Small intestine (tissue), 7 donors: ENCODE measurements around the gene ELAVL1. TPM values are rescaled to one million over a fixed set of nuclear protein-coding genes. Genes with fewer than 3 reads are reported as not detected.

Source experiments
- DNase-seq, 2 donors: peaks; one replicate each; pipeline versions ENCODE4 v3.0.0 to v3.0.0-alpha.2; 2013
- FAIRE-seq: peaks from 2 replicates; lab custom pipeline; 2012; peaks lifted over from hg19 to GRCh38; lab: Jason Lieb, UNC
- H3K27ac ChIP-seq, 3 donors: one replicate each; pipeline ENCODE4 v1.5.1; 2013; ENCODE audit warnings: low read length in 2 of 3, mild to moderate bottlenecking in 2 of 3, control low read depth in 1 of 3, inconsistent platforms in 1 of 3, low read depth in 1 of 3, moderate library complexity in 1 of 3
- H3K27me3 ChIP-seq, 3 donors: one replicate each; pipeline ENCODE4 v1.6.1; 2013; ENCODE audit warnings: low read length in 3 of 3, inconsistent platforms in 1 of 3; ENCODE audit not compliant: control insufficient read depth in 3 of 3, insufficient read depth in 3 of 3
- H3K36me3 ChIP-seq, 3 donors: one replicate each; pipeline ENCODE4 v1.6.1; 2013; ENCODE audit warnings: low read length in 3 of 3, inconsistent platforms in 1 of 3, low read depth in 1 of 3, mild to moderate bottlenecking in 1 of 3, moderate library complexity in 1 of 3; ENCODE audit not compliant: control insufficient read depth in 3 of 3, insufficient read depth in 2 of 3
- H3K4me1 ChIP-seq, 3 donors: one replicate each; pipeline ENCODE4 v1.6.1; 2013; ENCODE audit warnings: low read length in 2 of 3, inconsistent platforms in 1 of 3, low read depth in 1 of 3, mild to moderate bottlenecking in 1 of 3, moderate library complexity in 1 of 3; ENCODE audit not compliant: control insufficient read depth in 3 of 3, insufficient read depth in 2 of 3
- H3K4me3 ChIP-seq, 3 donors: one replicate each; pipeline ENCODE4 v1.5.1; 2013; ENCODE audit warnings: low read length in 3 of 3, control low read depth in 1 of 3, inconsistent platforms in 1 of 3, low read depth in 1 of 3, mild to moderate bottlenecking in 1 of 3, moderate library complexity in 1 of 3
- H3K9me3 ChIP-seq, 2 donors: one replicate each; pipeline ENCODE4 v1.6.1; 2013; ENCODE audit warnings: low read depth in 1 of 2, low read length in 1 of 2; ENCODE audit not compliant: control insufficient read depth in 2 of 2, insufficient read depth in 1 of 2
- WGBS, 3 donors: extraction: QIAGEN DNeasy Blood & Tissue Kit; methylation state at CpG; one replicate each; pipeline ENCODE4 v1.1.7; 2013; 5-methylcytosine and 5-hydroxymethylcytosine counted together
- polyA plus RNA-seq, 4 donors: library from polyadenylated mRNA; stranded (reverse) in 3 of 4; unstranded in 1 of 4; fragments of 200-250 nt in 3 of 4; fragments of 120-200 nt in 1 of 4; gene quantifications; one replicate each; pipeline versions ENCODE4 v1.2.1 to v1.2.3, GENCODE V29; 2013
- donor health status: healthy with polysubstance abuse.
- donor health status: control.
- donor health status: control.
- donor health status: Bipolar disorder and iron deficiency.
- donor health status: healthy.

Gene ELAVL1
- polyA plus RNA-seq, 4 donors = 14.6 to 51.1 (median 26.4) TPM

- no peak for DNase-seq
- FAIRE-seq = no peak
- H3K36me3 ChIP-seq = peaks cover 0 to 85% (median 34%) of the 10 kb centered on the region in 3 donors
These were observed 17.1 kb downstream of the ELAVL1 start for GRCh38 chr19:7988307-7988706.

GRCh38 chr19:7987114-7987768, 18.2 kb downstream of the ELAVL1 start:
- H3K9me3 ChIP-seq = no peaks in the 10 kb centered on the region
- 80 to 86% (median 84%) methylated on average over 15 to 17 of the region's 17 CpGs for WGBS, 3 donors
- FAIRE-seq = no peak
- H3K4me1 ChIP-seq = no peaks in the 10 kb centered on the region
- DNase-seq = no peak
- H3K27me3 ChIP-seq = no peaks in the 10 kb centered on the region
- peak overlapping the region in 1 of 3 donors; percentile 11 for H3K27ac ChIP-seq
- peaks cover 0 to 87% (median 37%) of the 10 kb centered on the region in 3 donors for H3K36me3 ChIP-seq
- no peak overlapping the region for H3K4me3 ChIP-seq

More at GRCh38 chr19:7988307-7988706, 17.1 kb downstream of the ELAVL1 start:
- Histone ChIP-seq H3K9me3 (no peaks in the 10 kb centered on the region), H3K4me1 (no peaks in the 10 kb centered on the region), H3K4me3 (no peak overlapping the region), H3K27ac (no peak overlapping the region), H3K27me3 (no peaks in the 10 kb centered on the region)
- WGBS, 3 donors = 72 to 82% (median 79%) methylated on average over 5 of the region's 5 CpGs

- Histone ChIP-seq H3K9me3 (no peaks in the 10 kb centered on the region), H3K4me3 (no peak overlapping the region), H3K4me1 (no peaks in the 10 kb centered on the region), H3K27ac (peak overlapping the region in 1 of 3 donors; percentile 16), H3K27me3 (no peaks in the 10 kb centered on the region), H3K36me3 (peaks cover 0 to 92% (median 37%) of the 10 kb centered on the region in 3 donors)
- DNase-seq (no peak), FAIRE-seq (no peak)
- 75 to 89% (median 88%) methylated on average over 23 of the region's 23 CpGs for WGBS, 3 donors
These were observed 18.9 kb downstream of the ELAVL1 start for GRCh38 chr19:7986321-7987113.

GRCh38 chr19:7985481-7985911, 19.9 kb downstream of the ELAVL1 start:
- Histone ChIP-seq H3K27ac (no peak overlapping the region), H3K36me3 (peaks cover 4 to 93% (median 27%) of the 10 kb centered on the region in 3 donors), H3K9me3 (no peaks in the 10 kb centered on the region), H3K4me1 (peaks cover 0 to 1% (median 0%) of the 10 kb centered on the region in 3 donors), H3K27me3 (no peaks in the 10 kb centered on the region), H3K4me3 (no peak overlapping the region)
- DNase-seq (no peak), FAIRE-seq (no peak)
- 84 to 95% (median 93%) methylated on average over 7 of the region's 7 CpGs for WGBS, 3 donors

GRCh38 chr19:7983995-7984837, 21.2 kb downstream of the ELAVL1 start:
- WGBS, 3 donors = 93 to 96% (median 95%) methylated on average over 14 of the region's 14 CpGs
- DNase-seq (no peak), FAIRE-seq (no peak)
- Histone ChIP-seq H3K36me3 (peaks cover 12 to 96% (median 22%) of the 10 kb centered on the region in 3 donors), H3K9me3 (no peaks in the 10 kb centered on the region), H3K27me3 (no peaks in the 10 kb centered on the region), H3K4me1 (peaks cover 0 to 11% (median 0%) of the 10 kb centered on the region in 3 donors), H3K27ac (no peak overlapping the region), H3K4me3 (no peak overlapping the region)

- 90 to 93% (median 92%) methylated on average over 18 of the region's 18 CpGs for WGBS, 3 donors
- no peak for DNase-seq
- Histone ChIP-seq H3K36me3 (peaks cover 14 to 96% (median 17%) of the 10 kb centered on the region in 3 donors), H3K4me1 (peaks cover 0 to 18% (median 0%) of the 10 kb centered on the region in 3 donors), H3K9me3 (no peaks in the 10 kb centered on the region), H3K4me3 (no peak overlapping the region), H3K27ac (peak overlapping the region in 1 of 3 donors; percentile 67), H3K27me3 (no peaks in the 10 kb centered on the region)
- FAIRE-seq = no peak
These were observed 22.0 kb downstream of the ELAVL1 start for GRCh38 chr19:7983286-7983950.

GRCh38 chr19:7982651-7983099, 22.8 kb downstream of the ELAVL1 start:
- DNase-seq (no peak), FAIRE-seq (no peak)
- H3K4me1 ChIP-seq = peaks cover 0 to 18% (median 0%) of the 10 kb centered on the region in 3 donors
- H3K27ac ChIP-seq = peak overlapping the region in 1 of 3 donors; percentile 61
- peaks cover 14 to 96% (median 16%) of the 10 kb centered on the region in 3 donors for H3K36me3 ChIP-seq
- WGBS, 3 donors = 79 to 90% (median 88%) methylated on average over 21 of the region's 21 CpGs
- H3K9me3 ChIP-seq = no peaks in the 10 kb centered on the region
- no peaks in the 10 kb centered on the region for H3K27me3 ChIP-seq
- H3K4me3 ChIP-seq = no peak overlapping the region
